Measurements from ENCODE around the gene EEIG1. TPM values are rescaled to one million over a fixed set of nuclear protein-coding genes. Genes with fewer than 3 reads are reported as not detected.

The EEIG1 gene
- total and polyA plus RNA-seq, 9 donors, result 5.1 to 23.5 (median 16.0) TPM

- Histone ChIP-seq H3K9me3 (replicated peaks; ENCODE audit: control insufficient read depth, low read depth, low read length) (peaks cover 3% of the 10 kb centered on the region), H3K4me3 (ENCODE audit: low read length) (no peak overlapping the region), H3K27ac (ENCODE audit: low read length) (no peak overlapping the region), H3K4me1 (ENCODE audit: control insufficient read depth, insufficient read depth, low read length) (peaks cover 24% of the 10 kb centered on the region), H3K36me3 (ENCODE audit: control insufficient read depth, insufficient read depth, low read length) (no peaks in the 10 kb centered on the region), H3K27me3 (ENCODE audit: control insufficient read depth, insufficient read depth, low read length) (no peaks in the 10 kb centered on the region)
- DNase-seq, result no peak
- 89% methylated on average over 5 of the region's 5 CpGs for WGBS (ENCODE audit: insufficient coverage)
These were observed 22.2 kb upstream of the EEIG1 start for GRCh38 chr9:128002959-128003358.

GRCh38 chr9:128001779-128002298, 21.1 kb upstream of the EEIG1 start:
- Histone ChIP-seq H3K27me3 (ENCODE audit: control insufficient read depth, insufficient read depth, low read length) (no peaks in the 10 kb centered on the region), H3K36me3 (ENCODE audit: control insufficient read depth, insufficient read depth, low read length) (no peaks in the 10 kb centered on the region), H3K4me3 (ENCODE audit: low read length) (no peak overlapping the region), H3K4me1 (ENCODE audit: control insufficient read depth, insufficient read depth, low read length) (peaks cover 18% of the 10 kb centered on the region), H3K27ac (ENCODE audit: low read length) (no peak overlapping the region), H3K9me3 (replicated peaks; ENCODE audit: control insufficient read depth, low read depth, low read length) (peaks cover 3% of the 10 kb centered on the region)
- DNase-seq, result no peak
- 32% methylated on average over 11 of the region's 18 CpGs for WGBS (ENCODE audit: insufficient coverage)

- Histone ChIP-seq H3K4me1 (ENCODE audit: control insufficient read depth, insufficient read depth, low read length) (peaks cover 18% of the 10 kb centered on the region), H3K4me3 (ENCODE audit: low read length) (no peak overlapping the region), H3K27me3 (ENCODE audit: control insufficient read depth, insufficient read depth, low read length) (no peaks in the 10 kb centered on the region), H3K27ac (ENCODE audit: low read length) (no peak overlapping the region), H3K36me3 (ENCODE audit: control insufficient read depth, insufficient read depth, low read length) (no peaks in the 10 kb centered on the region), H3K9me3 (replicated peaks; ENCODE audit: control insufficient read depth, low read depth, low read length) (peaks cover 3% of the 10 kb centered on the region)
- DNase-seq, result no peak
- 44% methylated on average over 6 of the region's 10 CpGs for WGBS (ENCODE audit: insufficient coverage)
These were observed 20.5 kb upstream of the EEIG1 start for GRCh38 chr9:128001151-128001778.

- DNase-seq, result no peak
- peaks cover 14% of the 10 kb centered on the region for H3K4me1 ChIP-seq (ENCODE audit: control insufficient read depth, insufficient read depth, low read length)
- H3K4me3 ChIP-seq (ENCODE audit: low read length), result no peak overlapping the region
- H3K27ac ChIP-seq (ENCODE audit: low read length), result no peak overlapping the region
- WGBS (ENCODE audit: insufficient coverage), result no CpG with 5 or more reads among the region's 2 CpGs
- H3K9me3 ChIP-seq (replicated peaks; ENCODE audit: control insufficient read depth, low read depth, low read length), result peaks cover 3% of the 10 kb centered on the region
- no peaks in the 10 kb centered on the region for H3K36me3 ChIP-seq (ENCODE audit: control insufficient read depth, insufficient read depth, low read length)
- no peaks in the 10 kb centered on the region for H3K27me3 ChIP-seq (ENCODE audit: control insufficient read depth, insufficient read depth, low read length)
These were observed 18.7 kb upstream of the EEIG1 start for GRCh38 chr9:127999461-127999860.

GRCh38 chr9:127993721-127994120, 12.9 kb upstream of the EEIG1 start:
- Histone ChIP-seq H3K27me3 (ENCODE audit: control insufficient read depth, insufficient read depth, low read length) (no peaks in the 10 kb centered on the region), H3K36me3 (ENCODE audit: control insufficient read depth, insufficient read depth, low read length) (no peaks in the 10 kb centered on the region), H3K4me1 (ENCODE audit: control insufficient read depth, insufficient read depth, low read length) (no peaks in the 10 kb centered on the region), H3K4me3 (ENCODE audit: low read length) (no peak overlapping the region), H3K9me3 (replicated peaks; ENCODE audit: control insufficient read depth, low read depth, low read length) (no peaks in the 10 kb centered on the region), H3K27ac (ENCODE audit: low read length) (no peak overlapping the region)
- 100% methylated on average over 1 of the region's 4 CpGs for WGBS (ENCODE audit: insufficient coverage)
- DNase-seq, result no peak

GRCh38 chr9:127991757-127992274, 11.0 kb upstream of the EEIG1 start:
- 90% methylated on average over 2 of the region's 3 CpGs for WGBS (ENCODE audit: insufficient coverage)
- Histone ChIP-seq H3K27ac (ENCODE audit: low read length) (no peak overlapping the region), H3K4me1 (ENCODE audit: control insufficient read depth, insufficient read depth, low read length) (no peaks in the 10 kb centered on the region), H3K4me3 (ENCODE audit: low read length) (no peak overlapping the region), H3K36me3 (ENCODE audit: control insufficient read depth, insufficient read depth, low read length) (no peaks in the 10 kb centered on the region), H3K9me3 (replicated peaks; ENCODE audit: control insufficient read depth, low read depth, low read length) (no peaks in the 10 kb centered on the region), H3K27me3 (ENCODE audit: control insufficient read depth, insufficient read depth, low read length) (no peaks in the 10 kb centered on the region)
- no peak for DNase-seq

GRCh38 chr9:127991017-127991756, 10.4 kb upstream of the EEIG1 start:
- H3K27ac ChIP-seq (ENCODE audit: low read length), result no peak overlapping the region
- no peak for DNase-seq
- 60% methylated on average over 1 of the region's 10 CpGs for WGBS (ENCODE audit: insufficient coverage)

GRCh38 chr9:127990554-127990953, 9.8 kb upstream of the EEIG1 start:
- 67% methylated on average over 2 of the region's 3 CpGs for WGBS (ENCODE audit: insufficient coverage)
- Histone ChIP-seq H3K27me3 (ENCODE audit: control insufficient read depth, insufficient read depth, low read length) (no peaks in the 10 kb centered on the region), H3K36me3 (ENCODE audit: control insufficient read depth, insufficient read depth, low read length) (no peaks in the 10 kb centered on the region), H3K9me3 (replicated peaks; ENCODE audit: control insufficient read depth, low read depth, low read length) (no peaks in the 10 kb centered on the region), H3K4me3 (ENCODE audit: low read length) (no peak overlapping the region), H3K27ac (ENCODE audit: low read length) (no peak overlapping the region), H3K4me1 (ENCODE audit: control insufficient read depth, insufficient read depth, low read length) (no peaks in the 10 kb centered on the region)
- DNase-seq, result no peak

More at GRCh38 chr9:127991017-127991756, 10.4 kb upstream of the EEIG1 start:
- Histone ChIP-seq H3K4me3 (ENCODE audit: low read length) (no peak overlapping the region), H3K27me3 (ENCODE audit: control insufficient read depth, insufficient read depth, low read length) (no peaks in the 10 kb centered on the region), H3K4me1 (ENCODE audit: control insufficient read depth, insufficient read depth, low read length) (no peaks in the 10 kb centered on the region), H3K9me3 (replicated peaks; ENCODE audit: control insufficient read depth, low read depth, low read length) (no peaks in the 10 kb centered on the region), H3K36me3 (ENCODE audit: control insufficient read depth, insufficient read depth, low read length) (no peaks in the 10 kb centered on the region)

GRCh38 chr9:127989094-127989493, 8.3 kb upstream of the EEIG1 start:
- Histone ChIP-seq H3K27ac (ENCODE audit: low read length) (no peak overlapping the region), H3K4me1 (ENCODE audit: control insufficient read depth, insufficient read depth, low read length) (no peaks in the 10 kb centered on the region), H3K9me3 (replicated peaks; ENCODE audit: control insufficient read depth, low read depth, low read length) (no peaks in the 10 kb centered on the region), H3K36me3 (ENCODE audit: control insufficient read depth, insufficient read depth, low read length) (no peaks in the 10 kb centered on the region), H3K4me3 (ENCODE audit: low read length) (no peak overlapping the region), H3K27me3 (ENCODE audit: control insufficient read depth, insufficient read depth, low read length) (no peaks in the 10 kb centered on the region)
- DNase-seq, result no peak
- WGBS (ENCODE audit: insufficient coverage), result 39% methylated on average over 3 of the region's 4 CpGs

GRCh38 chr9:127987103-127987614, 6.4 kb upstream of the EEIG1 start:
- no peaks in the 10 kb centered on the region for H3K4me1 ChIP-seq (ENCODE audit: control insufficient read depth, insufficient read depth, low read length)
- H3K4me3 ChIP-seq (ENCODE audit: low read length), result no peak overlapping the region
- H3K27me3 ChIP-seq (ENCODE audit: control insufficient read depth, insufficient read depth, low read length), result no peaks in the 10 kb centered on the region
- no peaks in the 10 kb centered on the region for H3K36me3 ChIP-seq (ENCODE audit: control insufficient read depth, insufficient read depth, low read length)
- H3K9me3 ChIP-seq (replicated peaks; ENCODE audit: control insufficient read depth, low read depth, low read length), result no peaks in the 10 kb centered on the region
- DNase-seq, result no peak
- no peak overlapping the region for H3K27ac ChIP-seq (ENCODE audit: low read length)
- 93% methylated on average over 4 of the region's 9 CpGs for WGBS (ENCODE audit: insufficient coverage)
